CD4-positive, alpha-beta T cell treated with Interferon gamma for 1 hour (primary cell): ENCODE results near the gene ACYP2.
"Not testable (repeated sequence)": the region's sequence is repeated elsewhere in the genome, so short reads cannot be mapped to it uniquely, and the experiment has no call there.

Experiments used
- DNase-seq: peaks from one replicate; pipeline ENCODE4 v3.0.0-alpha.2; 2020

The ACYP2 gene

GRCh38 chr2:54115284-54116137 lies at the start of gene ACYP2:
ACYP2 (plus strand) TSS chr2:54115615.
- DNase-seq = peak; percentile 91

- DNase-seq = no peak
Observed at GRCh38 chr2:54065891-54066290, 49.5 kb upstream of the ACYP2 start.

- no peak for DNase-seq
Observed at GRCh38 chr2:54067851-54068375, 47.5 kb upstream of the ACYP2 start.

GRCh38 chr2:54072483-54072882 lies 42.9 kb upstream of the ACYP2 start:
- not testable (repeated sequence) for DNase-seq

- DNase-seq = no peak
Observed at GRCh38 chr2:54073796-54074195, 41.6 kb upstream of the ACYP2 start.

- no peak for DNase-seq
Observed at GRCh38 chr2:54074606-54075341, 40.6 kb upstream of the ACYP2 start.

- no peak for DNase-seq
Observed at GRCh38 chr2:54076586-54076985, 38.8 kb upstream of the ACYP2 start.

GRCh38 chr2:54077088-54077900 lies 38.1 kb upstream of the ACYP2 start:
- DNase-seq = no peak

GRCh38 chr2:54079331-54079730 lies 36.1 kb upstream of the ACYP2 start:
- no peak for DNase-seq

GRCh38 chr2:54081574-54081973 lies 33.8 kb upstream of the ACYP2 start:
- DNase-seq = no peak

GRCh38 chr2:54083021-54083420 lies 32.4 kb upstream of the ACYP2 start:
- DNase-seq = no peak

- no peak for DNase-seq
Observed at GRCh38 chr2:54083445-54083844, 32.0 kb upstream of the ACYP2 start.

- DNase-seq = no peak
Observed at GRCh38 chr2:54084600-54084999, 30.8 kb upstream of the ACYP2 start.

- no peak for DNase-seq
Observed at GRCh38 chr2:54085069-54085468, 30.3 kb upstream of the ACYP2 start.

GRCh38 chr2:54086157-54086556 lies 29.3 kb upstream of the ACYP2 start:
- no peak for DNase-seq

- no peak for DNase-seq
Observed at GRCh38 chr2:54088191-54088634, 27.2 kb upstream of the ACYP2 start.

- no peak for DNase-seq
Observed at GRCh38 chr2:54088719-54089118, 26.7 kb upstream of the ACYP2 start.

- no peak for DNase-seq
Observed at GRCh38 chr2:54090521-54091117, 24.8 kb upstream of the ACYP2 start.

GRCh38 chr2:54092940-54093339 lies 22.5 kb upstream of the ACYP2 start:
- no peak for DNase-seq

GRCh38 chr2:54095406-54095805 lies 20.0 kb upstream of the ACYP2 start:
- not testable (repeated sequence) for DNase-seq

GRCh38 chr2:54096141-54096540 lies 19.3 kb upstream of the ACYP2 start:
- not testable (repeated sequence) for DNase-seq

GRCh38 chr2:54097124-54097523 lies 18.3 kb upstream of the ACYP2 start:
- no peak for DNase-seq

- DNase-seq = no peak
Observed at GRCh38 chr2:54099370-54099769, 16.0 kb upstream of the ACYP2 start.
